ENCODE results near the gene TRIM21.
"Not testable (repeated sequence)": the region's sequence is repeated elsewhere in the genome, so short reads cannot be mapped to it uniquely, and the experiment has no call there.

TRIM21 gene

DNA sequence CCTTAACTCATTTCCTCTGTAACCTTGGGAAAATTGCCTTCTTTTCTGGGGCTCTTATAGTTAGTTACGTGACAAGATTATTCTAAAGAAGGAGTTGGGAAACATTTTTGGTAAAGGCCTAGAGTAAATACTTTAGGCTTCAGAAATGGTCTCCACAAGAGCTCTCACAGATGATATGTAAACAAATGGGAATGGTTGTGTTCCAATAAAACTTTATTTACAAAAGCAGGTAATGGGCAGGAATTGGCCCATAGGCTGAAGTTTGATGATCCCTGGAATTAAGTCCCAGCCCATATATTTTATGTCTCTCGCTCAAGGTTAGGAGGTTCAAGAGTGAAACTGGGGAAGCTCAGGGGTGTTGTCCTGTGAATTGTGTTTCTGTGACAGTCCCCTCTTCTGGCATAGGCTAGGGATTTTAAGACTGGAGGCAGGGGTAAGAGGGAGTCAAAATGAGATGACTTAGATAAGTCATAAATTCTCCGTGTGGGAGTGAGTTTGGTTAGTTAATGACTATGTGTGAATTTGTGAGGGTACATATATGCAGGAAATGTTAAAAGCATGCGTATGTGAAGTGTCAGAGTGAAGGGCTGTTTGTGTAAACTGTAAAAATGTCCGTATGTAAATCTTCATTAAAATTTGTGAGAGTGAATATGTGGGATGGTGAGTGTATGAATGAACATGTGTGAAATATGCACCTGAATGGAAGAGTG, 17.9 kb downstream of the TRIM21 start:
- ChIA-PET POLR2A (no interaction called here), CTCF (no interaction called here)
- TF ChIP-seq, protein P1, sequence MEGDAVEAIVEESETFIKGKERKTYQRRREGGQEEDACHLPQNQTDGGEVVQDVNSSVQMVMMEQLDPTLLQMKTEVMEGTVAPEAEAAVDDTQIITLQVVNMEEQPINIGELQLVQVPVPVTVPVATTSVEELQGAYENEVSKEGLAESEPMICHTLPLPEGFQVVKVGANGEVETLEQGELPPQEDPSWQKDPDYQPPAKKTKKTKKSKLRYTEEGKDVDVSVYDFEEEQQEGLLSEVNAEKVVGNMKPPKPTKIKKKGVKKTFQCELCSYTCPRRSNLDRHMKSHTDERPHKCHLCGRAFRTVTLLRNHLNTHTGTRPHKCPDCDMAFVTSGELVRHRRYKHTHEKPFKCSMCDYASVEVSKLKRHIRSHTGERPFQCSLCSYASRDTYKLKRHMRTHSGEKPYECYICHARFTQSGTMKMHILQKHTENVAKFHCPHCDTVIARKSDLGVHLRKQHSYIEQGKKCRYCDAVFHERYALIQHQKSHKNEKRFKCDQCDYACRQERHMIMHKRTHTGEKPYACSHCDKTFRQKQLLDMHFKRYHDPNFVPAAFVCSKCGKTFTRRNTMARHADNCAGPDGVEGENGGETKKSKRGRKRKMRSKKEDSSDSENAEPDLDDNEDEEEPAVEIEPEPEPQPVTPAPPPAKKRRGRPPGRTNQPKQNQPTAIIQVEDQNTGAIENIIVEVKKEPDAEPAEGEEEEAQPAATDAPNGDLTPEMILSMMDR (IDR thresholded peaks at IDR 0.05; ENCODE audit: insufficient read depth, low read length, missing control alignments): no peak
- H3K4me3 ChIP-seq (ENCODE audit: low read depth, low read length): no peak overlapping the region
- no peak for DNase-seq (ENCODE audit: low read depth, low spot score)

DNA sequence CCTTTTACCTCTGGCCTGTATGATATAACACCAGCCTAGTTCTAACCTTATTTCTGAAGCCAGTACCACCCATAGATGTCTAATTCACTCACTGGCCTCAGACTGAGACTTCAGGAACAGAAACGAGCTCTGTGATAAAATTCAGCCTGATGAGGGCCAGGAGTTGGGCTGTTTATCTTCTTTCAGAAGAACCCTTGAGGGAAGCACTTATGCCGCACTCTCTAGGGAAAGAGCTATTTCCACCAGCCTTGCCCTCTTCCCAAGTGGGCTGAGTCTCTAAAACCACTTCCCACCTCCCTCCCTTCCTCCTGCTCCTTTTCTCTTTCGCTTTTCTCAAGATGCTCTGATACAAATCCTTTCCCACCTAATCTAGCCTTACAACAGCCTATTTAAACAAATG, 23.3 kb downstream of the TRIM21 start:
- TF ChIP-seq, protein P1 (IDR thresholded peaks at IDR 0.05; ENCODE audit: insufficient read depth, low read length, missing control alignments): no peak
- no peak overlapping the region for H3K4me3 ChIP-seq (ENCODE audit: low read depth, low read length)
- ChIA-PET POLR2A (no interaction called here), CTCF (no interaction called here)
- DNase-seq (ENCODE audit: low read depth, low spot score): no peak

DNA sequence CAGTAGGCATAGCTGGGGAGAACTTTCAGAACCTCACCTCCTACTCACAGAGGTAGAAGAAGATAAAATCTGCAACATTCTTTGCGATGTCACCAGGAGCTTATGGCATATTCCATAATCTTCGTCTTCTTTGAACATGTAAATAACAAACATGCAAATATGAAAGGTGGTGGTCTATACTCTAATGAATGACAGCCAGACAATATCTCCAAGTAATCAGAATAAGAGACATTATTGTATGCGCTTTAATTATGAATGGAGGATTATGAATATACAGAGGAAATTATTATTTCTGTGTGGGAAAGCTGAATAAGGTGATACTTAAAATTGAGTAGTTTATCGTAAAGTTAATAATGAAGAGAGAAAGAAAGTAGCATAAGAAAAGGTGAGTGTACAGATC, 25.2 kb downstream of the TRIM21 start, which contains the start of gene OR52B4:
OR52B4 (minus strand) TSS at position 101 of the 400 bp plus-strand sequence; CDS start at position 10, 91 bp downstream.
- TF ChIP-seq, protein P1 (IDR thresholded peaks at IDR 0.05; ENCODE audit: insufficient read depth, low read length, missing control alignments): no peak
- ChIA-PET CTCF (no interaction called here), POLR2A (no interaction called here)
- DNase-seq (ENCODE audit: low read depth, low spot score): no peak
- no peak within 1 kb of the TSS for H3K4me3 ChIP-seq (ENCODE audit: low read depth, low read length)

DNA sequence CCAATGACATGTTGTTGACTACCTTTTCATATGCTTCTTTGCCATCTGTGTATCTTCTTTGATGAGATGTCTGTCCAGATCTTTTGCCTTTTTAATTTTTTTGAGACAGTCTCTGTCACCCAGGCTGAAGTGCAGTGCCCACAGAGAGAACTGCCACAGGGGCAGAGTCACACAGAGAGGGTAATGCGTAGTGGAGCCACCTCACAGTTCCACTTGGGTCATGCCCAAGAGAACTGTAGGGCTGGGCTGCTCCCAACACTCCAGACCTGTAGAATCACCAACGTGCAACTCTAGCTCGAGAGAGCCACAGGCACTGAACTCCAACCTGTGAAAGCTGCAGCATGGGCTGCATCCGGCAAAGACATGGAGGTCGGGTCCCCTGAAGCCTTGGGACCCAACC, 45.4 kb downstream of the TRIM21 start:
- DNase-seq (ENCODE audit: low read depth, low spot score); POLR2A ChIA-PET; H3K4me3 ChIP-seq (ENCODE audit: low read depth, low read length); CTCF ChIA-PET: not testable (repeated sequence)

- CTCF ChIA-PET; DNase-seq (ENCODE audit: low read depth, low spot score); H3K4me3 ChIP-seq (ENCODE audit: low read depth, low read length); POLR2A ChIA-PET: not testable (repeated sequence)
These were observed 48.1 kb downstream of the TRIM21 start for GRCh38 chr11:4345366-4345765.

Data from AG04449 (cell line).